NOMO-1 treated with dmso at 0.1 percent for 144 hours (cell line): Measurements from ENCODE around the gene ACP4.
"Not testable (repeated sequence)": the region's sequence is repeated elsewhere in the genome, so short reads cannot be mapped to it uniquely, and the experiment has no call there.

Source experiments
- DNase-seq: peaks from one replicate; lab custom pipeline; 2025; ENCODE audit not compliant: unreplicated experiment; lab: John Stamatoyannopoulos, UW

ACP4 gene

DNA sequence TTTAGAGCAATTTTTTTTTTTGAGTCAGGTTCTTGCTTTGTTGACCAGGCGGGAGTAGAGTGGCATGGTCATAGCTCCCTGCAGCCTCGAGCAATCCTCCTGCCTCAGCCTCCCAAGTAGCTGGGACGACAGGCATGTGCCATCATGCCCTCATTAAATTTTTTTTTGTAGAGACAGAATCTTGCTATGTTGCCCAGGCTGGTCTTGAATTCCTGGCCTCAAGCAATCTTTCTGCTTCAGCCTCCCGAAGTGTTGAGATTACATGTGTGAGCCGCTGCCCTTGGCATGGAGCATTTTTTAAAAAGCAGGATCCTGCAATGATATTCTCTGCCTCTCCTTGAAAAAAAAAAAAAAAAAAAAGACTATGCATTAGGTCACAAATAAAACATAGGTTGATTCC is 14.1 kb upstream of the ACP4 start:
- no peak for DNase-seq

- DNase-seq = no peak
These were observed 13.0 kb upstream of the ACP4 start for GRCh38 chr19:50777261-50777660.

DNA sequence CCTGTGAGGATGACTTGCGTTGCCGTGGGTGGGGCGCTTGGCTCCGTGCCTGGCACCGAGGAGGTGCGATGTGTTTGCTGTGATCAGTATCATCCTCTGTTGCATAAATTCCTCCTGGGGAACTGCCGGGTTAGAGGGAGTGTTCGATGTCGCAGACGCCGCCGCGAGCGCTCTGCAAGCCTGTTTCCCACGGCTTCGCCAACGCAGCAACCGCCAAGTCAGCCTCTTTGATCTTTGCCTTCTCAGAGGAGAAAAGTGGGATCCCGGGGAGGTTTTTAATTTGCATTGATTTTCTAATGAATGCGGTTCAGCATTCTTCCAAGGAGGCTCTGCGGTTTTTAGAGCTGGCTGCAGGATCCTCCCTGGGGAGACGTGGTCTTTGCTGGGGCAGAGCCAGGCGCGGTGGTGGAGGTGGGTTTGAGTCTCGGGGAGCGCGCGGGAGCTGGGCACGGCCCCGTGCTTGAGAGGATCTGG is 12.3 kb upstream of the ACP4 start:
- peak; percentile 65 for DNase-seq

DNA sequence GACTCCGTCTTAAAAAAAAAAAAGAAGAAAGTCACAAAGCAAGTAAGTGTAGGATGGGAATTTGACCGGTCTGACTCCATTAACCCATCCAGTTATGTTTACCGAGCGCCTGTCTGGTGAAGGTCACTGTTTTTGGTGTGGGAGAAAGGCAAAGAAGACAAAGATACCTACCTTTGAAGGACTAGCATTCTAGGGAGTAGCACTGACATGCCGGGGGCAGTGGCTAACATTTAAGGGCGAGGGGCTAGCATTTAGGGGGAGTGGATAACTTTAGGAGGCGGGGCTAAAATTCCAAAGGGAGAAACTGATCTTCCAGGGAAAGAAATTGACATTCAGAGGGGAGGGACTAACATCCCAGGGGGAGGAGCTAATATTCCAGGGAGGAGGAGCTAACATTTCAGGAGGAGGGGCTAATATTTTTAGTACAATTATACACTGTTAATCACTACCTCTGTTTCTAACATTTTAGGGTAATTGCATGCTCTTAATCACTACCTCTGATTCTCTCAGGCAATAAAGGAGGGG is 11.2 kb upstream of the ACP4 start:
- DNase-seq = no peak

DNA sequence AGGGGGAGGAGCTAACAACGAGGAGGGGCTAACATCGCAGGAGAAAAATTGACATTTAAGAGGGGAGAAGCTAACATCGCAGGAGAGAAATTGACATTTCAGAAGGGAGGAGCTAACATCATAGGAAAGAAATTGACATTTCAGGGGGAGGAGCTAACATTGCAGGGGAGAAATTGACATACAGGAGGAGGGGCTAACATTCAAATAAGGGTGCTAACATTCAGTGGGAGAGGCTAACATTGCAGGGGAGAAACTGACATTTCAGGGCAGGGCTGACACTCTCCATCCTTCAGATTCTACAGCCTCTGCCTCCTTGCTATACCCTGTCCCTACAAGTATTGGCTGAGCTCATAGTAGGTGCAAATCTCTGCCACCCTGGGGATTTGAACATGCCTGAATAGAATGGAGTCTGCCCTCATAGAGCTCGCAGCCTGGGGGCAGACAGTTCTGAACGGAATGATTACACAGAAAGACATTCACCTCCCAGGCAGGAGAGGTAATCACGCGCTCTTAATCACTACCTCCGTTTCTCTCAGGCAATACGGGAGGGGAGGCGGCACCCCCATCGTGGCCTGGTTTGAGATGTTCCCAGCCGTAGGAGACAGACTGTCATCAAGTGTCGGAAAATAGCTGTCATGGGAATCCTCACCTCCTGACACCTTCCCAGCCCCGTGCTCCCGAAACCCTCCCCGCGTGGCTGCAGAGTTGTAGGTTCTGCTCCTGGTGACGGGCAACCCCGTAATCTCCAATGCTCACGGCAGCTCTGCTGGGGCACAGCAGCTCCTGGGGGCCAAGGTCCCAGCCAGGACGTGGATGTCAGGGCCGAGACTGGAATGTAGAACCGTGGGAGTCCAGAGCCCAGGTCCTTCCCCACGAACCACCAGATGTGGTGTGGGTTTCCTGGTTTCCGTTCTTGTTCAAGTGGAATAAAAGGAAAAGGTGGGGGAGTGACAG is 10.4 kb upstream of the ACP4 start:
- no peak for DNase-seq

DNA sequence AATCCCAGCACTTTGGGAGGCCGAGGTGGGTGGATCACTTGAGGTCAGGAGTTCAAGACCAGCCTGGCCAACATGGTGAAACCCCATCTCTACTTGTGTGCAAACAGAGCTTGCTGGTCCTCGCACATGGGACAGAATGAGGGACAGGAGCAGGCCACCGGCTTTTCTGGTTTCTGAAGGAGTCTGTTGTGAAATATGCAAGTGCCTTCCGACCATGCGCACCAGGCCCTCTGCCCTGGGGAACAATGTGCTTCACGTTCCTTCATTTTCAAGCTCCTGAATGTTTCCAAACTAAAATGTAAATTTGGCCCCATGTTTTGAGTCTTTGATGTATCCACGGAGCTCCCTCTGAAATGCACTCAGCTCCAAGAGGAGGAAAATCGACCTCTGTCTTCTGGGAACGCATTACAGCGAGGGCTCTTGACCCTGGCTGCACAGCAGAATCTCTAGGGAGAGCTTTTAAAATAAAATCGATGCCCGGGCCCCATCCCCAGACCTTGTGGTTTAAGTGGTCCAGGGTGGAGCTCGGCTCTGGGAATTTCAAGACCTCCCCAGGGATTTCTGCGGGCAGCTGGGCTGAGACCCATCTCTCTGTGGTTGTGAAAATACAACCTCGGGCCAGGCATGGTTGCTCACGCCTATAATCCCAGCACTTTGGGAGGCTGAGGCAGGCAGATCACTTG is 9.3 kb upstream of the ACP4 start:
- DNase-seq = no peak

DNA sequence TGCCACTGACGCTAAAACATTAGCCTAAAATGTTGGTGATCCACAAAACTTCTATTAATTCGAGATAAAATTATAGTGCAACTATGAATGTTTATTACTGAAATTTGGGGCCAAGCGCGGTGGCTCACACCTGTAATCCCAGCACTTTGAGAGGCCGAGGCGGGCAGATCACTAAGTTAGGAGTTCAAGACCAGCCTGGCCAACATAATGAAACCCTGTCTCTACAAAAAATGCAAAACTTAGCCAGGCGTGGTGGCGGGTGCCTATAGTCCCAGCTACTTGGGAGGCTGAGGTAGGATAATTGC is 6.4 kb upstream of the ACP4 start:
- not testable (repeated sequence) for DNase-seq

DNA sequence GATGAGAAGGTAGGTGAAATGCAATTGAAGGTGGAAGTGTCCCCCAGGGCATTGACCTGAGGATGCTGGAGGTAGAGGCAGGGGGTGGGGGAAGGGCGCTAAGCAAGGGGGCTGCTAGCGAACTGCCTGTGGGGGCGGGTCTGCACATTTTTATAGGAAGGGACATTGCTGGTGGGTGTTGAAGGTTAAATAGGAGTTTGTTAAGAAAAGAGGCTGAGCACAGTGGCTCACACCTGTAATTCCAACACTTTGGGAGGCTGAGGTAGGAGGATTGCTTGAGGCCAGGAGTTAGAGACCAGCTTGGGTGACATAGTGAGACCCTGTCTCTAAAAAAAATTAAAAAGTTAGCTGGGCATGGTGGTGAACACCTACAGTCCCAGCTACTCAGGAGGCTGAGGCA is 5.5 kb upstream of the ACP4 start:
- no peak for DNase-seq

DNA sequence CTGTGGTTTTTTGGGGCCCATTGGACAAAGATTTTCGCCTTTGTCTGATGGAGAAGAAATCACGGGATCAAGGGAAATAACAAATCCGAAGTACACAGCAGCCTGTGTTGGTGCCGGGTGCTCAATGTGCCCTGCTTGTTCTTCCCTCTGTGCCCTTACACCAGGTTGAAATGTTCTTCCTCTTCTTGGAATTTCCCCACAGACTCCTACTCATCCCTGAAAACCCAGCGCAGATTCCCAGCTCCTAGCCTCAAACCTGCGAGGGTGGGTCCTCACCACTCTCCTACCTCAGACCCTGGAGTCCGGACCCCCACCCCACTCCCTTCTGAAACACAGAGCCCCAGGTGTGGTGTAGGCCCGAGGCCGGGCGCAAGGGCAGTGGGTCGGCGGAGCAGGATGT is 4.9 kb upstream of the ACP4 start:
- no peak for DNase-seq

- DNase-seq = no peak
These were observed 780 bp downstream of the ACP4 start for GRCh38 chr19:50790922-50791467.

DNA sequence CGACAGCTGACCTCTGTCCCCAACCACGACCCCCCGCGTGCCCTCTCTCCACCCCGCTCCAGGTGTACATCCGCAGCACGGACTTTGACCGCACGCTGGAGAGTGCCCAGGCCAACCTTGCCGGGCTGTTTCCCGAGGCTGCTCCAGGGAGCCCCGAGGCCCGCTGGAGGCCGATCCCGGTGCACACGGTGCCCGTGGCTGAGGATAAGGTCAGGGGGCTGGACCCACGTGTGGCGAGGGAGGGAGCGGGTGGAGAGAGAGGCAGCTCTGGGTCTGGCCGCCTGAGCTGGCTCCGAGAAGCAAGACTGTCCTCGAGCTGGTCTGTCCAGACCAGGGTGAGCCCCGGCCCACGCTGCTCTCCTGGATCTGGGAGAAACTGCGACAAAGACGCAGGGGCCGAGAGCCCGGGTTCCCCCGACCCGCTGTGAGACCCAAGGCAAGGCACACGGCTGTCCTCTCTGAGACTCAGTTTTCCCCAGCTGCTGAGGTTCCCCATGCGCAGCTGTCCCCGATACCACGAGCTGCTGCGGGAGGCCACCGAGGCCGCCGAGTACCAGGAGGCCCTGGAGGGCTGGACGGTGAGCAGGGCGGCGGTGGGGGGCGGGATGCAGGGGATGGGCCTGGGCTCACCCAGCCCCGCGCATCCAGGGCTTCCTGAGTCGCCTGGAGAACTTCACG is 1.5 kb downstream of the ACP4 start:
- no peak for DNase-seq

- DNase-seq = no peak
These were observed 2.3 kb downstream of the ACP4 start for GRCh38 chr19:50792272-50793250.

DNA sequence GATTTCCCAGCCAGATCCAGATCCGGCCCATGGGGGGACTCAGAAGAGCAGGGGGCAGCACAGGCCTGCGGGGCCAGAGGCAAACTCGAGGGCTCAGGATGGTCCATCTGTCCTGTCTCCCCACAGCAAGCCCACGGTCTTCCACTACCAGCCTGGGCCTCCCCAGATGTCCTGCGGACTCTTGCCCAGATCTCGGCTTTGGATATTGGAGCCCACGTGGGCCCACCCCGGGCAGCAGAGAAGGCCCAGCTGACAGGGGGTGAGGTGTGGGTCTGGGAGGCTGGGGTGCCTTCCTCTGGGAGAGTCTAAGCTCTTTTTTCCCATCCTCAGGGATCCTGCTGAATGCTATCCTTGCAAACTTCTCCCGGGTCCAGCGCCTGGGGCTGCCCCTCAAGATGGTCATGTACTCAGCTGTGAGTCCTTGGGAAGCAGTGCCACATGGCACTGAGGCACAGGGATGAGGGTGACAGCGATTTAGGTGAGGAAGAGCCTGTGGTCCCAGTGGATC is 3.4 kb downstream of the ACP4 start:
- DNase-seq = no peak

DNA sequence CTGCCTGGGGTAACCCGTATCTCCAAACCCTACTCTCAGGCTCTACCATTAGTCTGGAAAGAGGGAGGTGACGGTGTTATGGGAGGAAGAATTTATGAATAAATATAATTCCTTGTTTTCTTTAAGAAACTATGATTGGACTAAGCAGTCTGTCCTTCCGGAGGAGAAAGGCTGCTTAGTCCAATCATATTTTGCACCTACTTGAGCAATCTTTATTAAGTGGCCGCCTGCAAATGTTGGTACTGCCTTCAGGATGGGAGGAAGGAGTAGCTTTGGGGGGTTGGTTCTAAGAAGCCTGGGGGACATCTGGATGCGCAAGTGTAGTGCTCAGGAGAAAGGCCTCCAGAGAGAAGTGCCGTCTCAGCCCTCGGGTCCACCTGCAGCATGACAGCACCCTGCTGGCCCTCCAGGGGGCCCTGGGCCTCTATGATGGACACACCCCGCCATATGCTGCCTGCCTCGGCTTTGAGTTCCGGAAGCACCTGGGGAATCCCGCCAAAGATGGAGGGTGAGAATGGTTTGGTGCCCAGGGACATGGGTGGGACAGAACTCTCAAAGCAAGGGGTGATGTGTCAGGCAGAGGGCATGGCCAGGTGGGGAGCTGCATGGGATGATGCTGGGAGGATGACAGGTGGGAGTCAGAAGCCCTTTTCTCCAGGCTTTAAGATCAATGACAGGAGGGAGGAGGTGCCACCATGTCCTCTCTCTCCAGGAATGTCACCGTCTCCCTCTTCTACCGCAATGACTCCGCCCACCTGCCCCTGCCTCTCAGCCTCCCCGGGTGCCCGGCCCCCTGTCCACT is 4.1 kb downstream of the ACP4 start:
- peak; percentile 53 for DNase-seq

DNA sequence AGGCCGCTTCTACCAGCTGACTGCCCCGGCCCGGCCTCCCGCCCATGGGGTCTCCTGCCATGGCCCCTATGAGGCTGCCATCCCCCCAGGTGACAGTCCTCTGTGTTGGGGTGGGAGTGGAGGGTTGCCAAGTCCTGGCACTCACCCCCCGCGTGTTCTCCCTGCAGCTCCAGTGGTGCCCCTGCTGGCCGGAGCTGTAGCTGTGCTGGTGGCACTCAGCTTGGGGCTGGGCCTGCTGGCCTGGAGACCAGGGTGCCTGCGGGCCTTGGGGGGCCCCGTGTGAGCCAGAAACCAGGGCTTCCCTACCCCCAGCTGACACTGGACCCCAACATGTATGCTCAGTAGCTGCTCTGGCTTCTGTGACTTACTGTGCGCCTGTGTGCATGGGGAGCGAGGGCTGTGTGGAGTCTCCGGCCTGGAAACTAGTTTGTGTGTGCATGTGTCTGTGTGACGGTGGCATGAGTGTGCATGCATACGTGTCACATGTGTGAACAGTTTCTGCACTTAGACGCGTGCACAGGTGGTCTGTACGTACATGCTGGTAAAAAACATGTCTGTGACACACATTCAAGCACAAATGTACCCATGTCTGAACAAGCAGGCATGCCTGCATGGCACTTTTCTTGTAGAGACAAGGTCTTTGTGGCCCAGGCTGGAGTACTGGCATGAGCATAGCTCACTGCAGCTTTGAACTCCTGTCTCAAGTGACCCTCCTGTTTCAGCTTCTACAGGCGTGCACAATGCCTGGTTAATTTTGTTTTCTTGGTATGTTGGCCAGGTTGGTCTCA is 4.9 kb downstream of the ACP4 start:
- peak; percentile 53 for DNase-seq

DNA sequence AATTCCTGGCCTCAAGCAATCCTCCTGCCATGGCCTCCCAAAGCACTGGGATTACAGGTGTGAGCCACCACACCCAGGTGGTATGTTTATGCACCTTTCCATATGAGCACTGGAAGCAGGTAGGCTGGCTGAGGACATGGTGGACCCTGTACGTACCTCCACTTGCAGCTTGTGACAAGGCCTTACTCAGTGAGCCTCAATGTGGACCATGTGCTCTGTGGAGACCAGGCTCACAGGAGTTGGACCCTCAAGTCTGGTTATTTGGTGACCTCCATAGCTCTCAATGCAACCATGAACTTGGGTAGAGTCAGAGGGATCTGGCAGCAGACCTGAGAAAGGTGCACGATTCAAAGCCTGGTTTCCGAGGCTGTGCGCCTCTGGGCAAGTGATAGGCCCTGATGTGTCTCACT is 5.5 kb downstream of the ACP4 start:
- DNase-seq = no peak

- no peak for DNase-seq
These were observed 6.0 kb downstream of the ACP4 start for GRCh38 chr19:50796128-50796633.
